Smooth muscle cell (in vitro differentiated cells): ENCODE measurements around the gene CCDC32. TPM values are rescaled to one million over a fixed set of nuclear protein-coding genes. Genes with fewer than 3 reads are reported as not detected.
A peak's percentile ranks its signal among the peaks of the same experiment; 100 is the strongest.
"Not testable (repeated sequence)": the region's sequence is repeated elsewhere in the genome, so short reads cannot be mapped to it uniquely, and the experiment has no call there.

Experiments used
- DNase-seq: peaks from one replicate; lab custom pipeline; 2025; ENCODE audit not compliant: unreplicated experiment; lab: John Stamatoyannopoulos, UW
- H2AFZ ChIP-seq: fragments of 200-600 bp; sonication (generic); 2 replicates; pipeline ENCODE4 v1.6.0; 2016; ENCODE audit warnings: antibody characterized with exemption, low read depth, mild to moderate bottlenecking
- H3F3A ChIP-seq: fragments of 200-600 bp; sonication (generic); 2 replicates; pipeline ENCODE4 v1.6.0; 2017; ENCODE audit warnings: antibody characterized with exemption, low read depth
- H3K27ac ChIP-seq: fragments of 200-600 bp; sonication (generic); 2 replicates; pipeline ENCODE4 v1.5.1; 2016; ENCODE audit warnings: low read depth, mild to moderate bottlenecking
- H3K27me3 ChIP-seq: fragments of 200-600 bp; sonication (generic); 2 replicates; pipeline ENCODE4 v1.6.1; 2016; ENCODE audit warnings: low read depth, mild to moderate bottlenecking
- H3K36me3 ChIP-seq: fragments of 200-600 bp; sonication (generic); 2 replicates; pipeline ENCODE4 v1.5.1; 2016; ENCODE audit warnings: low read depth
- H3K4me1 ChIP-seq: fragments of 200-600 bp; sonication (generic); 2 replicates; pipeline ENCODE4 v1.5.1; 2016; ENCODE audit warnings: low read depth
- H3K4me2 ChIP-seq: fragments of 200-600 bp; sonication (generic); 2 replicates; pipeline ENCODE4 v1.6.0; 2016; ENCODE audit warnings: mild to moderate bottlenecking
- H3K4me3 ChIP-seq: fragments of 200-600 bp; sonication (generic); 2 replicates; pipeline ENCODE4 v1.5.1; 2016; ENCODE audit warnings: mild to moderate bottlenecking
- H3K79me2 ChIP-seq: fragments of 200-600 bp; sonication (generic); 2 replicates; pipeline ENCODE4 v1.6.0; 2016; ENCODE audit warnings: low read depth, mild to moderate bottlenecking
- H3K9ac ChIP-seq: fragments of 200-600 bp; sonication (generic); 2 replicates; pipeline ENCODE4 v1.6.0; 2016; ENCODE audit warnings: low read depth
- H3K9me3 ChIP-seq: fragments of 200-600 bp; sonication (generic); replicated peaks from 2 replicates; pipeline ENCODE4 v1.5.1; 2016; ENCODE audit warnings: low read depth
- H4K20me1 ChIP-seq: fragments of 200-600 bp; sonication (generic); 2 replicates; pipeline ENCODE4 v1.6.0; 2016; ENCODE audit warnings: low read depth
- WGBS: methylation state at CpG from one replicate; pipeline ENCODE4 v1.1.7; 2016; ENCODE audit warnings: low lambda C conversion rate; 5-methylcytosine and 5-hydroxymethylcytosine counted together
- polyA plus RNA-seq: library from polyadenylated mRNA; unstranded; fragments of >200 nt; fragmentation: Nextera tagmentation; extraction: Ambion mirVana; gene quantifications from 2 replicates; pipeline ENCODE4 v1.2.1, GENCODE V29; 2016
- total RNA-seq: library from RNA; depleted of rRNA; stranded (reverse); fragments of >200 nt; gene quantifications from 2 replicates; pipeline ENCODE4 v1.2.3, GENCODE V29; 2014
- TF ChIP-seq, protein P1 (sequence below): fragments of 200-600 bp; sonication (generic); IDR thresholded peaks from 2 replicates; pipeline ENCODE4 v1.5.1; 2017; ENCODE audit warnings: borderline replicate concordance, mild to moderate bottlenecking, antibody characterized with exemption; ENCODE audit not compliant: insufficient read depth, poor library complexity, severe bottlenecking

The CCDC32 gene
- total and polyA plus RNA-seq, 2 experiments from 2014 or later: 16.2 to 20.6 TPM

DNA sequence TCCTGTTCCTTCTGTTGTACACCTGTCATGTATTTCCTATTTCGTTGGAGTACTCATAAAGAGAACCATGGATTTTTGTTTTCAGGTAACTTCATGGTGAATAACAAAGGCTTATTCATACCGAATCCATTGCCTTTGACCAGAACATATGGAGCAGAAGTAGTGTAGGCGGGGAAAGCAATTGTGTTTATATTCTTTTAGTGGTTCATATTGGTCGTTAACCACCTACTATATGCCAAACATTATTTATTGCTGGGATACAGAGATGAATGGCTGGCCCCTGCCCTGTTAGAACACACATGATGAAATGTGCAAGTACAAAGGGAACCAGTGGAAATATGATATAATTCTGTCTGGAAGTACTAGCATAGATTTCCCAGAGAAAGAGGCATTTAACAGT is 14.1 kb upstream of the CCDC32 start:
- no peak for DNase-seq
- no peak overlapping the region for H3K4me3 ChIP-seq
- TF ChIP-seq, protein P1, sequence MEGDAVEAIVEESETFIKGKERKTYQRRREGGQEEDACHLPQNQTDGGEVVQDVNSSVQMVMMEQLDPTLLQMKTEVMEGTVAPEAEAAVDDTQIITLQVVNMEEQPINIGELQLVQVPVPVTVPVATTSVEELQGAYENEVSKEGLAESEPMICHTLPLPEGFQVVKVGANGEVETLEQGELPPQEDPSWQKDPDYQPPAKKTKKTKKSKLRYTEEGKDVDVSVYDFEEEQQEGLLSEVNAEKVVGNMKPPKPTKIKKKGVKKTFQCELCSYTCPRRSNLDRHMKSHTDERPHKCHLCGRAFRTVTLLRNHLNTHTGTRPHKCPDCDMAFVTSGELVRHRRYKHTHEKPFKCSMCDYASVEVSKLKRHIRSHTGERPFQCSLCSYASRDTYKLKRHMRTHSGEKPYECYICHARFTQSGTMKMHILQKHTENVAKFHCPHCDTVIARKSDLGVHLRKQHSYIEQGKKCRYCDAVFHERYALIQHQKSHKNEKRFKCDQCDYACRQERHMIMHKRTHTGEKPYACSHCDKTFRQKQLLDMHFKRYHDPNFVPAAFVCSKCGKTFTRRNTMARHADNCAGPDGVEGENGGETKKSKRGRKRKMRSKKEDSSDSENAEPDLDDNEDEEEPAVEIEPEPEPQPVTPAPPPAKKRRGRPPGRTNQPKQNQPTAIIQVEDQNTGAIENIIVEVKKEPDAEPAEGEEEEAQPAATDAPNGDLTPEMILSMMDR: no peak

DNA sequence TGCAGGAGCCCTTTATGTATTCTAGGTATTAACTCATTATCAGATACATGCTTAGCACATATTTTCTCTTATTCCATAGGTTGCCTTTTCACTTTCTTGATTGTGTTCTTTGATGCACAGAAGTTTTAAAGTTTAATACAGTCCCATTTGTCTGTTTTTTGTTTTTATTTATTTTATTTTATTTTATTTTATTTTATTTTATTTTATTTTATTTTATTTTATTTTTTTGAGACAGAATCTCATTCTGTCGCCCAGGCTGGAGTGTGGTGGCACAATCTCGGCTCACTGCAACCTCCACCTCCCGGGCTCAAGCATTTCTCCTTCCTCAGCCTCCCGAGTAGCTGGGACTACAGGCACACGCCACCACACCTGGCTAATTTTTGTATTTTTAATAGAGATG is 12.1 kb upstream of the CCDC32 start:
- not testable (repeated sequence) for H3K27ac ChIP-seq, H3K27me3 ChIP-seq, H3K9ac ChIP-seq, H3K9me3 ChIP-seq, H3K4me2 ChIP-seq, H3K4me3 ChIP-seq, H3F3A ChIP-seq, DNase-seq, H3K79me2 ChIP-seq, H3K4me1 ChIP-seq, H4K20me1 ChIP-seq, H2AFZ ChIP-seq, H3K36me3 ChIP-seq
- 98% methylated on average over 5 of the region's 5 CpGs for WGBS

More for the DNA sequence above, 14.1 kb upstream of the CCDC32 start:
- H3K27me3 ChIP-seq: no peaks in the 10 kb centered on the region
- no peaks in the 10 kb centered on the region for H3K9me3 ChIP-seq
- H3K27ac ChIP-seq: no peak overlapping the region
- no peaks in the 10 kb centered on the region for H3K4me1 ChIP-seq
- no peak overlapping the region for H3K4me2 ChIP-seq
- no peak overlapping the region for H2AFZ ChIP-seq
- H3F3A ChIP-seq: no peaks in the 10 kb centered on the region
- no peaks in the 10 kb centered on the region for H3K36me3 ChIP-seq
- no peaks in the 10 kb centered on the region for H3K79me2 ChIP-seq
- 68% methylated on average over 4 of the region's 4 CpGs for WGBS
- no peak overlapping the region for H3K9ac ChIP-seq
- no peaks in the 10 kb centered on the region for H4K20me1 ChIP-seq

DNA sequence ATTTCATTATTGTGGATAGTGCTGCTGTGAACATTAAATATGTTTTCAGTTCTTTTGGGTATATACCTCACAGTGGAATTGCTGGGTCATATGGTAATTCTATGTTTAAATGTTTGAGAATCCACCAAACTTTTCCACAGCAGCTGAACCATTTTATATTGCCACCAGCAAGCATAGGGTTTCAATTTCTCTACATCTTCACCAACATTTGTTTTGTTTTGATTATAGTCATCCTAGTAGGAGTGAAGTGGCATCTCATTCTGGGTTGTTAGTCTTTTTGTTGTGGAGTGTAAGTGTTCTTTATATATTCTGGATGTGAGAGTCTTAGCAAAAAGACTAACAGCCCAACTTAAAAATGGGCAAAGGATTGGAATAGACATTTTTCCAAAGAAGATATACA is 10.3 kb upstream of the CCDC32 start:
- H3F3A ChIP-seq: no peaks in the 10 kb centered on the region
- H3K36me3 ChIP-seq: no peaks in the 10 kb centered on the region
- no peaks in the 10 kb centered on the region for H3K27me3 ChIP-seq
- no peak overlapping the region for H3K4me3 ChIP-seq
- no peaks in the 10 kb centered on the region for H4K20me1 ChIP-seq
- H3K4me2 ChIP-seq: no peak overlapping the region
- TF ChIP-seq, protein P1: no peak
- no peak for DNase-seq
- H3K9ac ChIP-seq: no peak overlapping the region
- no peaks in the 10 kb centered on the region for H3K9me3 ChIP-seq
- peaks cover 7% of the 10 kb centered on the region for H3K4me1 ChIP-seq
- H3K27ac ChIP-seq: no peak overlapping the region
- H2AFZ ChIP-seq: no peak overlapping the region
- H3K79me2 ChIP-seq: peaks cover 7% of the 10 kb centered on the region

DNA sequence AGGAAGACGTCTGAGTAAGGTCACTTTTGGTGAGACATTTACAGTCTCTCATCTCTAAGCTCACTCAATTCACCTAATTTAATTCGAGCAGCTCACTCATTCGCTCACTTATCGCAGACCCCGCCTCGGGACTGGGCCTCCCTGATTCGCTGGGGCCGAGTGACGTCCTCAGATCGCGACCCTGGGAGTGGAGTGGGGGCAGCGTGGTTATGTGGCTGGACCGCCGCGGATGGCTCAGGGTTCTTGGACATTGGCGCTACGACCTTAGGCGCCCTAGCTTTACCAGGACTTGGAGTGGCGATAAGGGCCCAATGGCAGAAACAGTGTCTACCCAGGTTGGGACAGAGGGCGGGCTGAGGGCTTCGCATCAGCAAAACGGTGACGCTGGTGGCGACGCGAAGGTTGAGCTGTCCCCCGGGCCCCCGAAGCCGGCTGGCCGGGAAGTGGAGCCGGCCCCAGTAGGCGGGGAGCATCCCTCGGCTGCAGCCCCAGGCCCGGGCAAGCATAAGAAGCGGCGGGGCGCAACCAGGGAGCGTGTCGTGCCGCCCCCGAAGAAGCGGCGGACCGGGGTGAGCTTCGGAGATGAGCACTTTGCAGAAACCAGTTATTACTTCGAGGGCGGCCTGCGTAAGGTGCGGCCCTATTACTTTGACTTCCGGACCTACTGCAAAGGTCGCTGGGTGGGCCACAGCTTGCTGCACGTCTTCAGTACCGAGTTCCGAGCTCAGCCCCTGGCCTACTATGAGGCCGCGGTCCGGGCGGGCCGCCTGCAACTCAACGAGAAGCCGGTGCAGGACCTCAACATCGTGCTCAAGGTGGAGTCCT is 4.5 kb upstream of the CCDC32 start, which contains the start of gene RPUSD2:
Gene RPUSD2 (plus strand): TSS at position 171 of the 825 bp plus-strand sequence. CDS start 39 bp downstream, at position 210.
- WGBS: under 1% methylated on average over 62 of the region's 62 CpGs
- Histone ChIP-seq H3K27ac (peak within 1 kb of the TSS; percentile 69), H3K9me3 (no peaks in the 10 kb centered on the region), H3K4me1 (peaks cover 8% of the 10 kb centered on the region), H3K4me3 (peak within 1 kb of the TSS; percentile 70), H4K20me1 (no peaks in the 10 kb centered on the region), H3F3A (no peaks in the 10 kb centered on the region), H3K36me3 (no peaks in the 10 kb centered on the region), H2AFZ (peak within 1 kb of the TSS; percentile 78), H3K4me2 (peak within 1 kb of the TSS; percentile 85), H3K9ac (peak within 1 kb of the TSS; percentile 81), H3K79me2 (peaks cover 14% of the 10 kb centered on the region), H3K27me3 (no peaks in the 10 kb centered on the region)
- peak; percentile 71 for DNase-seq
- TF ChIP-seq, protein P1: no peak
